HUES48 (cell line): ENCODE data around the gene TMCC1.
"Not testable (repeated sequence)": the region's sequence is repeated elsewhere in the genome, so short reads cannot be mapped to it uniquely, and the experiment has no call there.

Source experiments
- H3K27ac ChIP-seq: one replicate; pipeline ENCODE4 v1.7.0; 2013; ENCODE audit warnings: low read depth, low read length, inconsistent platforms
- H3K27me3 ChIP-seq: 2 replicates; pipeline ENCODE4 v1.6.1; 2013; ENCODE audit warnings: mild to moderate bottlenecking, low read length; ENCODE audit not compliant: control insufficient read depth, insufficient read depth
- H3K36me3 ChIP-seq: 2 replicates; pipeline ENCODE4 v1.6.1; 2013; ENCODE audit warnings: low read length; ENCODE audit not compliant: control insufficient read depth, insufficient read depth
- H3K4me1 ChIP-seq: 2 replicates; pipeline ENCODE4 v1.6.1; 2013; ENCODE audit warnings: mild to moderate bottlenecking, low read length; ENCODE audit not compliant: control insufficient read depth, insufficient read depth
- H3K4me3 ChIP-seq: 2 replicates; pipeline ENCODE4 v1.5.1; 2013; ENCODE audit warnings: mild to moderate bottlenecking, low read depth, low read length
- H3K9ac ChIP-seq: 2 replicates; pipeline ENCODE4 v1.6.1; 2013; ENCODE audit warnings: mild to moderate bottlenecking, low read depth, low read length, moderate library complexity
- H3K9me3 ChIP-seq: 2 replicates; pipeline ENCODE4 v1.6.1; 2013; ENCODE audit warnings: low read length; ENCODE audit not compliant: control insufficient read depth, insufficient read depth

The TMCC1 gene

GRCh38 chr3:129892486-129892856 lies 1.0 kb downstream of the TMCC1 start:
- peaks cover 19% of the 10 kb centered on the region for H3K4me1 ChIP-seq

GRCh38 chr3:129890891-129891290 lies 2.6 kb downstream of the TMCC1 start:
- no peak overlapping the region for H3K9ac ChIP-seq
- H3K36me3 ChIP-seq = peaks cover 7% of the 10 kb centered on the region; the same call in 1 of the 2 replicates
- no peaks in the 10 kb centered on the region for H3K27me3 ChIP-seq
- peaks cover 19% of the 10 kb centered on the region for H3K4me1 ChIP-seq
- H3K9me3 ChIP-seq = no peaks in the 10 kb centered on the region
- no peak overlapping the region for H3K27ac ChIP-seq
- H3K4me3 ChIP-seq = no peak overlapping the region

More at GRCh38 chr3:129892486-129892856, 1.0 kb downstream of the TMCC1 start:
- H3K9me3 ChIP-seq = no peaks in the 10 kb centered on the region
- peaks cover 7% of the 10 kb centered on the region; the same call in 1 of the 2 replicates for H3K36me3 ChIP-seq
- peak overlapping the region; percentile 96 for H3K4me3 ChIP-seq
- H3K27ac ChIP-seq = peak overlapping the region; percentile 97
- H3K9ac ChIP-seq = peak overlapping the region; percentile 88
- no peaks in the 10 kb centered on the region for H3K27me3 ChIP-seq

GRCh38 chr3:129890125-129890524 lies 3.4 kb downstream of the TMCC1 start:
- Histone ChIP-seq H3K27ac (no peak overlapping the region), H3K9ac (no peak overlapping the region), H3K4me1 (peaks cover 19% of the 10 kb centered on the region), H3K36me3 (peaks cover 7% of the 10 kb centered on the region; the same call in 1 of the 2 replicates), H3K4me3 (no peak overlapping the region), H3K27me3 (no peaks in the 10 kb centered on the region), H3K9me3 (no peaks in the 10 kb centered on the region)

- H3K4me3 ChIP-seq = no peak overlapping the region
- no peak overlapping the region for H3K9ac ChIP-seq
- H3K27ac ChIP-seq = no peak overlapping the region
- peaks cover 19% of the 10 kb centered on the region for H3K4me1 ChIP-seq
- peaks cover 7% of the 10 kb centered on the region; the same call in 1 of the 2 replicates for H3K36me3 ChIP-seq
- H3K27me3 ChIP-seq = no peaks in the 10 kb centered on the region
- H3K9me3 ChIP-seq = no peaks in the 10 kb centered on the region
Measured at GRCh38 chr3:129888771-129889170, 4.7 kb downstream of the TMCC1 start.

- Histone ChIP-seq H3K36me3 (peaks cover 26% of the 10 kb centered on the region), H3K4me1 (no peaks in the 10 kb centered on the region), H3K27ac (no peak overlapping the region)
Measured at GRCh38 chr3:129881261-129881660, 12.2 kb downstream of the TMCC1 start.

GRCh38 chr3:129878355-129878754 lies 15.2 kb downstream of the TMCC1 start:
- no peaks in the 10 kb centered on the region for H3K4me1 ChIP-seq
- H3K36me3 ChIP-seq = peaks cover 40% of the 10 kb centered on the region
- no peak overlapping the region for H3K4me3 ChIP-seq
- H3K9ac ChIP-seq = no peak overlapping the region
- H3K27ac ChIP-seq = no peak overlapping the region
- H3K9me3 ChIP-seq = no peaks in the 10 kb centered on the region
- no peaks in the 10 kb centered on the region for H3K27me3 ChIP-seq

More at GRCh38 chr3:129881261-129881660, 12.2 kb downstream of the TMCC1 start:
- H3K4me3 ChIP-seq = no peak overlapping the region
- no peak overlapping the region for H3K9ac ChIP-seq
- H3K27me3 ChIP-seq = no peaks in the 10 kb centered on the region
- no peaks in the 10 kb centered on the region for H3K9me3 ChIP-seq

- H3K9ac ChIP-seq, H3K9me3 ChIP-seq, H3K27me3 ChIP-seq, H3K4me1 ChIP-seq, H3K4me3 ChIP-seq, H3K27ac ChIP-seq: not testable (repeated sequence)
- H3K36me3 ChIP-seq = peaks cover 45% of the 10 kb centered on the region
Measured at GRCh38 chr3:129874479-129874878, 19.0 kb downstream of the TMCC1 start.

- peaks cover 20% of the 10 kb centered on the region for H3K36me3 ChIP-seq
- no peaks in the 10 kb centered on the region for H3K27me3 ChIP-seq
- H3K4me3 ChIP-seq = no peak overlapping the region
- H3K4me1 ChIP-seq = peaks cover 10% of the 10 kb centered on the region; the same call in 1 of the 2 replicates
- H3K27ac ChIP-seq = no peak overlapping the region
- no peak overlapping the region for H3K9ac ChIP-seq
- H3K9me3 ChIP-seq = no peaks in the 10 kb centered on the region
Measured at GRCh38 chr3:129868912-129869311, 24.6 kb downstream of the TMCC1 start.

GRCh38 chr3:129867506-129868124 lies 25.9 kb downstream of the TMCC1 start:
- Histone ChIP-seq H3K27ac (no peak overlapping the region), H3K4me1 (peaks cover 10% of the 10 kb centered on the region; the same call in 1 of the 2 replicates), H3K36me3 (peaks cover 13% of the 10 kb centered on the region; the same call in 1 of the 2 replicates), H3K27me3 (no peaks in the 10 kb centered on the region), H3K9me3 (no peaks in the 10 kb centered on the region), H3K9ac (no peak overlapping the region), H3K4me3 (no peak overlapping the region)

GRCh38 chr3:129865806-129866205 lies 27.7 kb downstream of the TMCC1 start:
- no peak overlapping the region for H3K4me3 ChIP-seq
- H3K4me1 ChIP-seq = peaks cover 10% of the 10 kb centered on the region; the same call in 1 of the 2 replicates
- H3K36me3 ChIP-seq = peaks cover 7% of the 10 kb centered on the region; the same call in 1 of the 2 replicates
- no peaks in the 10 kb centered on the region for H3K9me3 ChIP-seq
- no peak overlapping the region for H3K27ac ChIP-seq
- no peaks in the 10 kb centered on the region for H3K27me3 ChIP-seq
- no peak overlapping the region for H3K9ac ChIP-seq

- H3K27ac ChIP-seq = no peak overlapping the region
- H3K4me3 ChIP-seq = no peak overlapping the region
Measured at GRCh38 chr3:129864519-129864918, 29.0 kb downstream of the TMCC1 start.

More at GRCh38 chr3:129864519-129864918, 29.0 kb downstream of the TMCC1 start:
- H3K4me1 ChIP-seq = peaks cover 10% of the 10 kb centered on the region; the same call in 1 of the 2 replicates
- H3K36me3 ChIP-seq = peaks cover 8% of the 10 kb centered on the region; the same call in 1 of the 2 replicates
- H3K9ac ChIP-seq = no peak overlapping the region
- no peaks in the 10 kb centered on the region for H3K9me3 ChIP-seq
- H3K27me3 ChIP-seq = no peaks in the 10 kb centered on the region
